Measurements from ENCODE around the gene DENND2A.
"Not testable (repeated sequence)": the region's sequence is repeated elsewhere in the genome, so short reads cannot be mapped to it uniquely, and the experiment has no call there.

GRCh38 chr7:140553236-140553635 lies 87.4 kb downstream of the DENND2A start:
- TF ChIP-seq CTCF (conservative IDR thresholded peaks at IDR 0.05 in 1 of 2, IDR thresholded peaks at IDR 0.05 in 1 of 2; ENCODE audit: low read depth in 1 of 2, low read length in 2 of 2); EZH2 (IDR thresholded peaks at IDR 0.05; ENCODE audit: low read length, missing control alignments): not testable (repeated sequence)

Data from fibroblast of lung (primary cell).